Measurements from ENCODE around the gene GLRX5. TPM values are rescaled to one million over a fixed set of nuclear protein-coding genes. Genes with fewer than 3 reads are reported as not detected.

GLRX5 gene
- total and polyA plus RNA-seq, 10 donors = 18.2 to 48.4 (median 28.2) TPM

GRCh38 chr14:95493976-95494375 is 40.9 kb upstream of the GLRX5 start:
- TF ChIP-seq CTCF (IDR thresholded peaks at IDR 0.05 in 8 of 11, conservative IDR thresholded peaks at IDR 0.05 in 3 of 11) (no peak), POLR2A (IDR thresholded peaks at IDR 0.05) (no peak), POLR2AphosphoS5 (IDR thresholded peaks at IDR 0.05) (no peak)
- no peak for DNase-seq
- intact Hi-C loops (cut with DNase I; ENCODE audit: low total_unique reads) = no loop called here
- Histone ChIP-seq H3K27ac (peak overlapping the region in 4 of 8 donors; percentile 83 to 89 (median 88)), H3K9me3 (no peaks in the 10 kb centered on the region), H3K4me3 (no peak overlapping the region), H3K27me3 (replicated peaks in 1 of 7) (no peaks in the 10 kb centered on the region), H3K4me1 (peaks cover 42 to 87% (median 73%) of the 10 kb centered on the region in 6 donors), H3K36me3 (peaks cover 0 to 7% (median 0%) of the 10 kb centered on the region in 6 donors)
- 85 to 95% (median 94%) methylated on average over 4 of the region's 4 CpGs for WGBS, 5 donors

GRCh38 chr14:95494456-95494855 is 40.4 kb upstream of the GLRX5 start:
- 70 to 84% (median 73%) methylated on average over 4 of the region's 4 CpGs for WGBS, 5 donors
- Histone ChIP-seq H3K27me3 (replicated peaks in 1 of 7) (no peaks in the 10 kb centered on the region), H3K9me3 (no peaks in the 10 kb centered on the region), H3K4me3 (no peak overlapping the region), H3K36me3 (peaks cover 0 to 9% (median 0%) of the 10 kb centered on the region in 6 donors), H3K27ac (peak overlapping the region in 7 of 8 donors; percentile 26 to 89 (median 83)), H3K4me1 (peaks cover 40 to 87% (median 71%) of the 10 kb centered on the region in 6 donors)
- DNase-seq = no peak
- intact Hi-C loops (cut with DNase I; ENCODE audit: low total_unique reads) = no loop called here
- TF ChIP-seq POLR2A (IDR thresholded peaks at IDR 0.05) = no peak
- no peak for TF ChIP-seq CTCF (IDR thresholded peaks at IDR 0.05 in 8 of 11, conservative IDR thresholded peaks at IDR 0.05 in 3 of 11)
- no peak for TF ChIP-seq POLR2AphosphoS5 (IDR thresholded peaks at IDR 0.05)

- no peaks in the 10 kb centered on the region for H3K9me3 ChIP-seq
- TF ChIP-seq CTCF (IDR thresholded peaks at IDR 0.05 in 8 of 11, conservative IDR thresholded peaks at IDR 0.05 in 3 of 11) = no peak
- TF ChIP-seq POLR2AphosphoS5 (IDR thresholded peaks at IDR 0.05) = no peak
- TF ChIP-seq POLR2A (IDR thresholded peaks at IDR 0.05) = no peak
- intact Hi-C loops (cut with DNase I; ENCODE audit: low total_unique reads) = no loop called here
- DNase-seq = no peak
- H3K4me3 ChIP-seq = peak overlapping the region in 1 of 8 donors; percentile 36
- peak overlapping the region; percentile 58 to 89 (median 80) for H3K27ac ChIP-seq
- WGBS, 5 donors = 71 to 92% (median 89%) methylated on average over 3 of the region's 3 CpGs
- no peaks in the 10 kb centered on the region for H3K27me3 ChIP-seq (replicated peaks in 1 of 7)
- peaks cover 37 to 87% (median 66%) of the 10 kb centered on the region in 6 donors for H3K4me1 ChIP-seq
- peaks cover 0 to 11% (median 0%) of the 10 kb centered on the region in 6 donors for H3K36me3 ChIP-seq
Measured at GRCh38 chr14:95495076-95495475, 39.8 kb upstream of the GLRX5 start.

GRCh38 chr14:95495538-95496025 is 39.3 kb upstream of the GLRX5 start:
- Histone ChIP-seq H3K4me3 (peak overlapping the region in 1 of 8 donors; percentile 36), H3K27ac (peak overlapping the region; percentile 58 to 89 (median 80)), H3K36me3 (peaks cover 0 to 16% (median 0%) of the 10 kb centered on the region in 6 donors), H3K9me3 (no peaks in the 10 kb centered on the region), H3K27me3 (replicated peaks in 1 of 7) (no peaks in the 10 kb centered on the region), H3K4me1 (peaks cover 33 to 87% (median 61%) of the 10 kb centered on the region in 6 donors)
- WGBS, 5 donors = 30 to 44% (median 38%) methylated on average over 6 to 8 of the region's 8 CpGs
- peak; percentile 87 for DNase-seq
- TF ChIP-seq POLR2AphosphoS5 (IDR thresholded peaks at IDR 0.05) (peak; percentile 48 to 80 (median 77)), POLR2A (IDR thresholded peaks at IDR 0.05) (no peak), CTCF (IDR thresholded peaks at IDR 0.05 in 8 of 11, conservative IDR thresholded peaks at IDR 0.05 in 3 of 11) (no peak)
- intact Hi-C loops (cut with DNase I; ENCODE audit: low total_unique reads) = no loop called here

All from spleen (tissue), 11 donors.